Fibroblast of skin of scalp (primary cell): ENCODE data around the gene POLRMT.
"Not testable (repeated sequence)": the region's sequence is repeated elsewhere in the genome, so short reads cannot be mapped to it uniquely, and the experiment has no call there.

ENCODE experiments used
- DNase-seq: peaks from one replicate; pipeline ENCODE4 v3.0.0-alpha.2; 2013

Gene POLRMT

GRCh38 chr19:610801-611480 is 22.4 kb downstream of the POLRMT start:
- peak; percentile 92 for DNase-seq

- DNase-seq = no peak
These were observed 23.1 kb downstream of the POLRMT start for GRCh38 chr19:610071-610800.

GRCh38 chr19:609004-609346 is 24.4 kb downstream of the POLRMT start:
- DNase-seq = no peak

- no peak for DNase-seq
These were observed 25.0 kb downstream of the POLRMT start for GRCh38 chr19:608155-609003.

GRCh38 chr19:607301-608154 is 25.8 kb downstream of the POLRMT start:
- DNase-seq = no peak

GRCh38 chr19:605061-605971 is 28.0 kb downstream of the POLRMT start:
- not testable (repeated sequence) for DNase-seq

GRCh38 chr19:604355-604754 is 29.0 kb downstream of the POLRMT start:
- DNase-seq = no peak

- not testable (repeated sequence) for DNase-seq
These were observed 29.6 kb downstream of the POLRMT start for GRCh38 chr19:603779-604178.

- DNase-seq = not testable (repeated sequence)
These were observed 30.1 kb downstream of the POLRMT start for GRCh38 chr19:603302-603639.

GRCh38 chr19:602391-603301 is 30.7 kb downstream of the POLRMT start:
- DNase-seq = no peak

GRCh38 chr19:601790-602189 is 31.5 kb downstream of the POLRMT start:
- DNase-seq = no peak

- DNase-seq = no peak
These were observed 32.0 kb downstream of the POLRMT start for GRCh38 chr19:601310-601709.

- DNase-seq = no peak
These were observed 35.7 kb downstream of the POLRMT start for GRCh38 chr19:597406-598315.

GRCh38 chr19:596263-596655 is 37.1 kb downstream of the POLRMT start:
- DNase-seq = no peak

- DNase-seq = no peak
These were observed 37.7 kb downstream of the POLRMT start for GRCh38 chr19:595326-596262.

- no peak for DNase-seq
These were observed 39.0 kb downstream of the POLRMT start for GRCh38 chr19:594265-594870.

- no peak for DNase-seq
These were observed 39.8 kb downstream of the POLRMT start for GRCh38 chr19:593505-593904.

GRCh38 chr19:593055-593454 is 40.3 kb downstream of the POLRMT start:
- DNase-seq = no peak
